Measurements from ENCODE around the gene EHBP1L1. TPM values are rescaled to one million over a fixed set of nuclear protein-coding genes. Genes with fewer than 3 reads are reported as not detected.

Gene EHBP1L1
- total and polyA plus RNA-seq, 2 of the 13 experiments (the other 11 are each of a cell fraction or from before 2014, with no cell fraction given), result 8.3 to 10.6 TPM

DNA sequence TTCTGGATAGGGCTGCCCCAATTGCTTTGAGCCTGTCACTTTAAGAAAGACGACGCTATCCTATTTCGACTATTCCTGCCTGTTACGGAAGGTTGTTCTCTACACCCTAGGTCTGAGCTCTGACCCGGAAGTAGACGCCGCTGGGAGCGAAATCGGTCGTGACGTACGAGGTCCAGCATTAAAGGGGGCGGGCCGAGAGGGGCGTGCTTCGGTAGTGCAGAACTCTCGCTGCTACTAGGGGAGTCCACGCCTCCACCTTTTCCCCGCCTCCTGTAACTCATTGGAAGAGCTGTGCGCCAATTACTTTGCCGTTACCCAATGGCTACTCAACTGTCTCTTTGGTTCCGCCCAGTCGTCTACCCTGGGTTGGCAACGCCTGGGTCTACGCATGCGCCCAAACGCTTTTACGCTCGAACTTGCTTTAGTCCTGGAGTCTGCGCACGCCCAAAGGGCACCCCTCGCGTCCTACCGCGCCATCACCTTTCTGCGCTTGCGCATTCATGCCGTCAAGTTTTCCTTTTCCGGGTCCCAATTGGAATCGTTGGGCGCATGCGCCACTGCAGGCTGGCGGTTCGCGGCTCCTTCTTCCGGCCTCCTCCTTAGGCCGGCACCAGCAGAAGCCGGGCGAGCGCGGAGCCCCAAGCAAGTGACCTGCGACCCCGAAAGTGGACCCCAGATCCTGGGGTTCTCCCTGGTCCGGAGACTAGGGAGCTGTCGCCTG lies 39.5 kb downstream of the EHBP1L1 start, which contains the start of gene PCNX3 (continued):
- TF ChIP-seq, protein P1, sequence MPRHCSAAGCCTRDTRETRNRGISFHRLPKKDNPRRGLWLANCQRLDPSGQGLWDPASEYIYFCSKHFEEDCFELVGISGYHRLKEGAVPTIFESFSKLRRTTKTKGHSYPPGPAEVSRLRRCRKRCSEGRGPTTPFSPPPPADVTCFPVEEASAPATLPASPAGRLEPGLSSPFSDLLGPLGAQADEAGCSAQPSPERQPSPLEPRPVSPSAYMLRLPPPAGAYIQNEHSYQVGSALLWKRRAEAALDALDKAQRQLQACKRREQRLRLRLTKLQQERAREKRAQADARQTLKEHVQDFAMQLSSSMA (CRISPR knock-in tag; IDR thresholded peaks at IDR 0.05), result no peak
- TF ChIP-seq RNF2 (conservative IDR thresholded peaks at IDR 0.05; ENCODE audit: low read depth) (no peak), HNF4G (IDR thresholded peaks at IDR 0.05; ENCODE audit: borderline replicate concordance, low read depth, low read length) (peak; percentile 64; the same call in 1 of the 2 replicates), HNF4G (CRISPR knock-in tag; IDR thresholded peaks at IDR 0.05; ENCODE audit: borderline replicate concordance, low read depth) (no peak), ZMYM2 (CRISPR knock-in tag; IDR thresholded peaks at IDR 0.05) (no peak), ZNF180 (CRISPR knock-in tag; IDR thresholded peaks at IDR 0.05; ENCODE audit: borderline replicate concordance, low read depth) (no peak), GLI4 (CRISPR knock-in tag; IDR thresholded peaks at IDR 0.05; ENCODE audit: borderline replicate concordance) (no peak), DPF2 (CRISPR knock-in tag; IDR thresholded peaks at IDR 0.05; ENCODE audit: borderline replicate concordance, low read depth) (no peak), SMAD3 (CRISPR knock-in tag; IDR thresholded peaks at IDR 0.05) (no peak; the same call in 1 of the 2 replicates), ARNT (IDR thresholded peaks at IDR 0.05) (no peak), HIVEP1 (CRISPR knock-in tag; IDR thresholded peaks at IDR 0.05) (no peak), SOX13 (IDR thresholded peaks at IDR 0.05) (no peak), SOX13 (CRISPR knock-in tag; conservative IDR thresholded peaks at IDR 0.05 in 1 of 2, IDR thresholded peaks at IDR 0.05 in 1 of 2) (no peak; a peak in 1 of 4 replicates), MEIS1 (CRISPR knock-in tag; IDR thresholded peaks at IDR 0.05; ENCODE audit: borderline replicate concordance) (peak; percentile 73; the same call in 1 of the 2 replicates), JUN (CRISPR knock-in tag; IDR thresholded peaks at IDR 0.05) (0 out of 2 replicates have a peak, but pooled peaks have one; percentile 38), NR3C1 (CRISPR knock-in tag; IDR thresholded peaks at IDR 0.05) (no peak)
- TF ChIP-seq, protein P2, sequence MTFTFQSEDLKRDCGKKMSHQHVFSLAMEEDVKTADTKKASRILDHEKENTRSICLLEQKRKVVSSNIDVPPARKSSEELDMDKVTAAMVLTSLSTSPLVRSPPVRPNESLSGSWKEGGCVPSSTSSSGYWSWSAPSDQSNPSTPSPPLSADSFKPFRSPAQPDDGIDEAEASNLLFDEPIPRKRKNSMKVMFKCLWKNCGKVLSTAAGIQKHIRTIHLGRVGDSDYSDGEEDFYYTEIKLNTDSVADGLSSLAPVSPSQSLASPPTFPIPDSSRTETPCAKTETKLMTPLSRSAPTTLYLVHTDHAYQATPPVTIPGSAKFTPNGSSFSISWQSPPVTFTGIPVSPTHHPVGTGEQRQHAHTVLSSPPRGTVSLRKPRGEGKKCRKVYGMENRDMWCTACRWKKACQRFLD (CRISPR knock-in tag; IDR thresholded peaks at IDR 0.05; ENCODE audit: borderline replicate concordance), result 0 out of 2 replicates have a peak, but pooled peaks have one; percentile 26
- TF ChIP-seq, protein P3, sequence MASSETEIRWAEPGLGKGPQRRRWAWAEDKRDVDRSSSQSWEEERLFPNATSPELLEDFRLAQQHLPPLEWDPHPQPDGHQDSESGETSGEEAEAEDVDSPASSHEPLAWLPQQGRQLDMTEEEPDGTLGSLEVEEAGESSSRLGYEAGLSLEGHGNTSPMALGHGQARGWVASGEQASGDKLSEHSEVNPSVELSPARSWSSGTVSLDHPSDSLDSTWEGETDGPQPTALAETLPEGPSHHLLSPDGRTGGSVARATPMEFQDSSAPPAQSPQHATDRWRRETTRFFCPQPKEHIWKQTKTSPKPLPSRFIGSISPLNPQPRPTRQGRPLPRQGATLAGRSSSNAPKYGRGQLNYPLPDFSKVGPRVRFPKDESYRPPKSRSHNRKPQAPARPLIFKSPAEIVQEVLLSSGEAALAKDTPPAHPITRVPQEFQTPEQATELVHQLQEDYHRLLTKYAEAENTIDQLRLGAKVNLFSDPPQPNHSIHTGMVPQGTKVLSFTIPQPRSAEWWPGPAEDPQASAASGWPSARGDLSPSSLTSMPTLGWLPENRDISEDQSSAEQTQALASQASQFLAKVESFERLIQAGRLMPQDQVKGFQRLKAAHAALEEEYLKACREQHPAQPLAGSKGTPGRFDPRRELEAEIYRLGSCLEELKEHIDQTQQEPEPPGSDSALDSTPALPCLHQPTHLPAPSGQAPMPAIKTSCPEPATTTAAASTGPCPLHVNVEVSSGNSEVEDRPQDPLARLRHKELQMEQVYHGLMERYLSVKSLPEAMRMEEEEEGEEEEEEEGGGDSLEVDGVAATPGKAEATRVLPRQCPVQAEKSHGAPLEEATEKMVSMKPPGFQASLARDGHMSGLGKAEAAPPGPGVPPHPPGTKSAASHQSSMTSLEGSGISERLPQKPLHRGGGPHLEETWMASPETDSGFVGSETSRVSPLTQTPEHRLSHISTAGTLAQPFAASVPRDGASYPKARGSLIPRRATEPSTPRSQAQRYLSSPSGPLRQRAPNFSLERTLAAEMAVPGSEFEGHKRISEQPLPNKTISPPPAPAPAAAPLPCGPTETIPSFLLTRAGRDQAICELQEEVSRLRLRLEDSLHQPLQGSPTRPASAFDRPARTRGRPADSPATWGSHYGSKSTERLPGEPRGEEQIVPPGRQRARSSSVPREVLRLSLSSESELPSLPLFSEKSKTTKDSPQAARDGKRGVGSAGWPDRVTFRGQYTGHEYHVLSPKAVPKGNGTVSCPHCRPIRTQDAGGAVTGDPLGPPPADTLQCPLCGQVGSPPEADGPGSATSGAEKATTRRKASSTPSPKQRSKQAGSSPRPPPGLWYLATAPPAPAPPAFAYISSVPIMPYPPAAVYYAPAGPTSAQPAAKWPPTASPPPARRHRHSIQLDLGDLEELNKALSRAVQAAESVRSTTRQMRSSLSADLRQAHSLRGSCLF (CRISPR knock-in tag; IDR thresholded peaks at IDR 0.05; ENCODE audit: borderline replicate concordance), result no peak
- TF ChIP-seq, protein P4, sequence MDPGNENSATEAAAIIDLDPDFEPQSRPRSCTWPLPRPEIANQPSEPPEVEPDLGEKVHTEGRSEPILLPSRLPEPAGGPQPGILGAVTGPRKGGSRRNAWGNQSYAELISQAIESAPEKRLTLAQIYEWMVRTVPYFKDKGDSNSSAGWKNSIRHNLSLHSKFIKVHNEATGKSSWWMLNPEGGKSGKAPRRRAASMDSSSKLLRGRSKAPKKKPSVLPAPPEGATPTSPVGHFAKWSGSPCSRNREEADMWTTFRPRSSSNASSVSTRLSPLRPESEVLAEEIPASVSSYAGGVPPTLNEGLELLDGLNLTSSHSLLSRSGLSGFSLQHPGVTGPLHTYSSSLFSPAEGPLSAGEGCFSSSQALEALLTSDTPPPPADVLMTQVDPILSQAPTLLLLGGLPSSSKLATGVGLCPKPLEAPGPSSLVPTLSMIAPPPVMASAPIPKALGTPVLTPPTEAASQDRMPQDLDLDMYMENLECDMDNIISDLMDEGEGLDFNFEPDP (CRISPR knock-in tag; conservative IDR thresholded peaks at IDR 0.05), result no peak
- TF ChIP-seq, protein P5, sequence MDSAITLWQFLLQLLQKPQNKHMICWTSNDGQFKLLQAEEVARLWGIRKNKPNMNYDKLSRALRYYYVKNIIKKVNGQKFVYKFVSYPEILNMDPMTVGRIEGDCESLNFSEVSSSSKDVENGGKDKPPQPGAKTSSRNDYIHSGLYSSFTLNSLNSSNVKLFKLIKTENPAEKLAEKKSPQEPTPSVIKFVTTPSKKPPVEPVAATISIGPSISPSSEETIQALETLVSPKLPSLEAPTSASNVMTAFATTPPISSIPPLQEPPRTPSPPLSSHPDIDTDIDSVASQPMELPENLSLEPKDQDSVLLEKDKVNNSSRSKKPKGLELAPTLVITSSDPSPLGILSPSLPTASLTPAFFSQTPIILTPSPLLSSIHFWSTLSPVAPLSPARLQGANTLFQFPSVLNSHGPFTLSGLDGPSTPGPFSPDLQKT (CRISPR knock-in tag; IDR thresholded peaks at IDR 0.05; ENCODE audit: borderline replicate concordance), result no peak

Measured in HepG2 (cell line).